HG03378 (cell line): Measurements from ENCODE around the gene NFE2L2.
"Not testable (repeated sequence)": the region's sequence is repeated elsewhere in the genome, so short reads cannot be mapped to it uniquely, and the experiment has no call there.

Experiments
- ATAC-seq: cut with Tn5 transposase; IDR thresholded peaks from one replicate; pipeline ENCODE4 v1.9.1; 2021; ENCODE audit warnings: mild to moderate bottlenecking, moderate library complexity; ENCODE audit not compliant: unreplicated experiment

NFE2L2 gene

GRCh38 chr2:177258059-177258458, 6.5 kb downstream of the NFE2L2 start:
- ATAC-seq = no peak

DNA sequence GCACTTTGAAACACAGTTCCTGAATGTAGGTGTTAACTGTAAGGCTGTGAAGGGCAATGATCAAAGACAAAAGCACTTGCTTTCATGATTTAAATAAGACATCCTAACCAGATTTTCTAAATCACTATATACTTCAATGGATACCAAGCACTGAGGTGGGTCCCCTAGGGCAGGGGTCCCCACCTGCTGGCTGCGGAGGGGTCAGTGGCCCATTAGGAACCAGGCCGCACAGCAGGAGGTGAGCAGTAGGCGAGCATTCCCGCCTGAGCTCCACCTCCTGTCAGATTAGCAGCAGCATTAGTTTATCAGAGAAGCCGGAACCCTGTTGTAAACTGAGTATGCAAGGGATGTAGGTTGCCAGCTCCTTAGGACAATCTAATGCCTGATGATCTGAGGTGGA, 7.1 kb downstream of the NFE2L2 start:
- ATAC-seq = no peak

DNA sequence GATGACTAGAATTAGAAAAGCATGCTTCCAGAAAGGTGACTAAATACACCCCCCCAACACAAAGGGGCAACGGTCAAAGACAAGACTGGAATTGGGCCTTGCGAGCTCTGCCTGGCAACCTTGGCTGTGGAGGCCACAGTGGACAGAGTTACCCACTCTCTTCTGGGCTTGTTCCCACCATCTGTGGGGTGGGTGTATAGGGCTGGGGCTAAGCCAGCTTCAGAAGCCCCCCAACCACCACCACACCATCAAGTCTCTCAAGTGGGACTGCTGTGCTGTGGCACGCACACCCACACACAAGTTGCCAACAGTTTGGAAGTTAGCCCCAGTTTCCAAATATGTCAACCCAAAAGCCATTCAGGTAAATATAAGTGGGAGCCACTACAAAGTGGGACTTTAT, 7.8 kb downstream of the NFE2L2 start:
- no peak for ATAC-seq

DNA sequence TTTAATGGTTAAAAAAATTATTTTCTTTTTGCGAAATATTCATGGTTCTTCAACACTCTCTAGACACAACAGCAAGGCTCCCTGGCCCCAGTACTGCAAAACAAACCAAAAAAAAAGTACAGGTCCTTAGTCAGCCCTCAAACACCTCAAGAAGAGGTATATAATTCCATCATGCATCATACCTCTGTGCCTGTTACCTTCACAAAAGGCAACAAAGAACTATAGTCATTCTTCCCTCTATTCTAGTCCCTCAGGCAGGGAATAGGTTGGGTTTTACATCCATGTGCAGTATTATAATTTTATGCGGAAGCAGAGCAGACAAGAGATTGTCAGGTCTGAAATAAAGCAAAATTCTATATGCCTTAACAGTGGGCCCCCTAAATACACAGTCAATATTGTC, 8.5 kb downstream of the NFE2L2 start:
- ATAC-seq = no peak

DNA sequence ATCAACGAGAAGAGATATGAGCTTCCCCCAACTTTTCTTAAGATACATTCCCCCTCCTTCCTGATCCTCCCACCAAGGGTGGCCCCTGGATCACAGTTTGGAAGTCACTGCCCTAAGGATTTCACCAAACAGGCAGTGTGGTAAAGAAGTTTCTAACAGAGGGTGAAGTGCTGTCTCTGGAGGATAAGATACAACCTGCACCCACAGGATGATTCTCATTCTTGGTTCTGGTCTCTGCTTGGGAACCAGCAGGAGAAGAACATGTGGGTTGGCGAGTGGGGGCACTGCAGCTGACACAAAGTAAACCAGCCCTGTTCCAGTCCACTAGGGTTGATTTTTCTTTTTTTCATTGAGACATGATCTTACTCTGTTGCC, 9.3 kb downstream of the NFE2L2 start:
- no peak for ATAC-seq

DNA sequence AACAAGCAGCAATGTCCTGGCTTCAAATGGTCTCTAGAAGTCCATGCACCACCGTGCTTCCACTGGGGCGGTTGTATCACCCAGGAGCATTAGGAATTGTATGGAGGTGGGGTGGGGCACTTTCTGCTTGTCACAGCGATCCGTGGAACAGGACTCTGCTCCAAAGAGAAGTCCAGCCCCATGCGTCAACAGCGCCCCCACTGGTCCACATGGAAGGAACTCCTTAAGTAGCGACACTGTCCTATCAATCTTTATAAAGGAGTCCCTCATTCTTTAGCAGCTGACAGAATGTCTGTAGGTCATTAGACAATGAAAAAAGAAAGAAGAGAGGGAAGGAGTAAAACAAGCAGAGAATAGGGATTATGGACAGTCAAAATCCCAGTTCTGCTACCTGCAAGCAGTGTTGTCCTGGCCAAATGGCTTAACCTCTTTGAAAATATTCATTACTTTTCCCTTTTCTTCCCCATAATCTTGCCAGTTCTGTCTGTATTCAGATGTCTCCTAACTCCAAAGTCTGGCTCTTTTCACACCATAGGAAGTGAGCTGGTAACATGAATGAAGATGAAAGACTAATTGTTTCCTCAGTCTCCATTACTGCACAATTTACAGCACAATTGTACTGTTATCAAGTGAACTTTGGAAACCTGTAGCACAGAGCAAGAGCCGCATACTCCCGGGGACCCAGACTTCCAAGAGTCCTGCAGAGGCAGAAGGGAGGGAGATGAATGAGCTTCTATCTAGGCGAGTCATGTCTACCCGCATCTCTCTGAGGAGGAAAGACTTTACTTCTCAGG, 9.9 kb downstream of the NFE2L2 start:
- no peak for ATAC-seq

DNA sequence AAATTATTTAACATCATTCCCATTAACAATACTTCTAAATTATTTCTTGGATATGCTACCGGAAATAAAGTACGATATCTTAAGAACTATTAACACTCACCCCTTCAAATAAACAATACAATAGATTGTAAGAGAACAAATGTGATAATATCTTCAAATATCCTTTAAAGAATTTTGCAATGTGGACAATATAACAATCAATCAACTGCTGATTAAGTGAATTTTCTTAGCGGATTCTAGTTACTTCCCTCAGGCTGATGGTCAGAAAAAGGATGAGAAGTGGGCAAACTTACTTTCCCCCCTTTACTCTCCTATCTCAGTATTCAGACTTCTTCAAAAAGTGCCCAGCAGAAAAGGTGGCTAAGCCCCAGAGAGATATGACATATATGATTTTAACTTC, 10.8 kb downstream of the NFE2L2 start:
- ATAC-seq = no peak

- ATAC-seq = no peak
Observed at GRCh38 chr2:177252808-177253531, 11.6 kb downstream of the NFE2L2 start.

DNA sequence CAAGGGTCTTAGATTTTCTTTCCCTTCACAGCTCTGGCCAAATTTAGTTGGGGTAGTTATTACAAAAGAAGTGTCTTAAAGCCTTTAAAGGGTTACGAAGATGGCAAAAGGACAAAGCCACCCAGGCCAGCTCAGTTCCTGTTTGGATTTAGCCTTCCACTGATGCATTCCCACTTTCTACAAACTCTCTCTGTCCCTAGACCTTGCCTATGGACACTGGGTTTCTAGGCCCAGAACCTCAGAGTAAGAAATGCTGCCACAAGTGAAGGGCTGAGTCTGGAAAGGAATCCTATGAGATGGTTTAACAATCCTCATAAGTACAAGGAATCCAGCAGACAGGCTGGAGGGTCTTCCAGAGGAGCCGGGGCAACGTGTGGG, 13.4 kb downstream of the NFE2L2 start:
- no peak for ATAC-seq

- ATAC-seq = no peak
Observed at GRCh38 chr2:177250461-177250860, 14.1 kb downstream of the NFE2L2 start.

DNA sequence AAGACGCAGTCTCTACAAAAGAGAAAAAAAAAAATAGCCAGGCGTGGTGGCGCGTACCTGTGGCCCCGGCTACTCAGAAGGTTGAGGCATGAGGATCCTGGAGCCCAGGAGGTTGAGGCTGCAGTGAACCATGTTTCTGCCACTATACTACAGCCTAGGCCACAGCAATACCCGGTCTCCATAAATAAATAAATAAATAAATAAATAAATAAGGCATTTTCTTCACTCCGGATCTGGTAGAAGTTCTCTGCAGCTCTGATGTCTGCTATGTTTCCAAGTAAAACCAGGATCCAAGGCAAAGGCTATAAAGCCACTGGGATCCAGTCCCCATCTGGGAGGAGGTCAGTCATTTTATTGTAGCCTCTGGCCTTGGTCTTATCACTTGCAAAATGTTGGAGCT, 15.5 kb downstream of the NFE2L2 start:
- no peak for ATAC-seq

GRCh38 chr2:177247693-177248262, 16.7 kb downstream of the NFE2L2 start:
- ATAC-seq = no peak

- ATAC-seq = not testable (repeated sequence)
Observed at GRCh38 chr2:177246523-177247030, 17.9 kb downstream of the NFE2L2 start.

GRCh38 chr2:177246000-177246399, 18.5 kb downstream of the NFE2L2 start:
- no peak for ATAC-seq

GRCh38 chr2:177245010-177245422, 19.5 kb downstream of the NFE2L2 start:
- no peak for ATAC-seq

DNA sequence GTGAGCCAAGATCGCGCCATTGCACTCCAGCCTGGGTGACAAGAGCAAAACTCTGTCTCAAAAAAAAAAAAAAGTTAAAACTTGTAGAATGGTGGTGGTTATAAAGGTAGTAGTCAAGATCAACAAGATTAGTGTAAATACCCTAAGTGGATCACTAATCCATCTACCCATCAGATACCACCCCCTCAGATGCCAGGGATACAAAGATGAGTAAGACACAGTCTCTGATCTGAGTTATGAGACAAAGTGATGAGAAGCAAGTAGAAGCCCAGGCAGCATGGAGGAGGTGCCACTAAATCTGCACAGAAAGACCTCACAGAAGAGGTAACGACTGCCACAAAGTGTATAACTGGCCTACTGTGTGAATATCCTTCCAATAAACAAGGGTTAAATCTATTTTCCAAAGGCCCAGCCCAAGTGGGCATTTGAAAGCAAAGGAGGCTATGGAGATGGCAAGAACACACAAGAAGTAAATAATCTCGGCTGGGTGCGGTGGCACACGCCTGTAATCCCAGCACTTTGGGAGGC, 20.2 kb downstream of the NFE2L2 start:
- no peak for ATAC-seq

DNA sequence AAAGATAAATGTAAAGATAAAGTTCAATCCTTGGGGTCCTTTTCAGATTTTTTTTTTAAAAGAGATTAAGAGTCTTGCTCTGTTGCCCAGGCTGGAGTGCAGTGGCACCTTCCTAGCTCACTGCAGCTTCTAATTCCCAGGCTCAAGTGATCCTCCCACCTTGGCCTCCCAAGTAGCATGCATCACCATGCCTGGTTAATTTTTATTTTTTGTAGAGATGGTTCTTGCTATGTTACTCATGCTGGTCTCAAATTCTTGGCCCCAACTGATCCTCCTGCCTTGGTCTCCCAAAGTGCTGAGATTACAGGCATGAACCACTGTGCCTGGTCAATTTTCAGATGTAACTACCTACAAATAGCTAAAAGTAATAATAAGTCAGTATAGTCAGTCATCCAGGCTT, 21.1 kb downstream of the NFE2L2 start:
- no peak for ATAC-seq

DNA sequence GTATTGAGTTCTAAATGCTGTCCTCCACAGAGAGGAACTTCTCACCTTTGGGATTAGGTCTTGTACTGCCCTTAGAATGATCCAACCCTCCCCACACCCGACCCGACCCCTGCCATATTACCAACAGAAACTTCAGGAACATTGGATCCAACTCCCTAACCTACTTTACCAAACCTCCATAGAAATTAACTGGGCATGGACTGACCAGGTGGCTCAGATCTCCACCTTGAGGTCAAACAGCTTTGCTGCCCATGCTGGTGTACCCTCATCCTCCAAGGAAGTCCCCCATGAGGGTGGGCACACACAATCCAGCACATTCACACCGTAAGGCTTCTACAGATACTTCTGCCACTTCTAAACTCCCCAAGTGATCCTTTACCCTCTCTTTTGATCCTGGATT, 21.5 kb downstream of the NFE2L2 start:
- ATAC-seq = no peak

GRCh38 chr2:177242121-177242987, 22.2 kb downstream of the NFE2L2 start:
- ATAC-seq = no peak

DNA sequence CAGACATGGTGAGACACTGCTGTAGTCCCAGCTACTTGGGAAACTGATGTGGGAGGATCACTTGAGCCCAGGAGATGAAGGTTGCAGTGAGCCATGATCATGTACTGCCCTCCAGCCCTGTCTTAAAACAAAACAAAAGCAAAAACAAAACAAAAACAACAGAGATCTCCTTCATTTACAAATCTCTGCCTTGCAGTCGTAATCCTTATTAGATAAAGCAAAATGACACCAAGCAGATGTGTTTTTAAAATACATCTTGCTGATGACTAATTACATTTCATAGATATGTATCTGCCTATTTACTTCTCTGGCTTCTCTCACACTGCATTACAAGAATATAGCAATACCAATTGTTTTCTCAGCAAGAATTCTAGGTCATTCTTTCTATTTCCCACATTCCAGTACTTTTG, 22.8 kb downstream of the NFE2L2 start:
- ATAC-seq = no peak
